GM18909 (cell line): ENCODE data around the gene PLA2G2A.
"Not testable (repeated sequence)": the region's sequence is repeated elsewhere in the genome, so short reads cannot be mapped to it uniquely, and the experiment has no call there.

Experiments used
- ATAC-seq: cut with Tn5 transposase; IDR thresholded peaks from one replicate; pipeline ENCODE4 v1.9.1; 2021; ENCODE audit warnings: mild to moderate bottlenecking; ENCODE audit not compliant: unreplicated experiment, poor library complexity

The PLA2G2A gene

DNA sequence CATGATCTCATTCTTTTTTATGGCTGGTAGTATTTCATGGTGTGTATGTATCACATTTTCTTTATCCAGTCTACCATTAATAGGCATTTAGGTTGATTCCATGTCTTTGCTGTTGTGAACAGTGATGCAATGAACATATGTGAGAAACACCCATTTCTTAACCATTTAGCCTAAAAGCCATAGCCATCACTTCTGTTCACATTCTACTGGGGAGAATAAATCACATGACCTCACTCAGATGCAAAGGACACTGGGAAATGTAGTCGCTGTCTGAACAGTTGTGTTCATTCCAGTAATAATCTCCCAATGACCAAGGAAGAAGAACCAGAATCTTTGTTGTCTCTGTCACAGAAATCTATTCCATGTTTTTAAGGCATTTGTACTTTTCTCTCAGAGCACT is 40.9 kb downstream of the PLA2G2A start:
- ATAC-seq: no peak

- ATAC-seq: no peak
These were observed 43.2 kb downstream of the PLA2G2A start for GRCh38 chr1:19936061-19936750.

DNA sequence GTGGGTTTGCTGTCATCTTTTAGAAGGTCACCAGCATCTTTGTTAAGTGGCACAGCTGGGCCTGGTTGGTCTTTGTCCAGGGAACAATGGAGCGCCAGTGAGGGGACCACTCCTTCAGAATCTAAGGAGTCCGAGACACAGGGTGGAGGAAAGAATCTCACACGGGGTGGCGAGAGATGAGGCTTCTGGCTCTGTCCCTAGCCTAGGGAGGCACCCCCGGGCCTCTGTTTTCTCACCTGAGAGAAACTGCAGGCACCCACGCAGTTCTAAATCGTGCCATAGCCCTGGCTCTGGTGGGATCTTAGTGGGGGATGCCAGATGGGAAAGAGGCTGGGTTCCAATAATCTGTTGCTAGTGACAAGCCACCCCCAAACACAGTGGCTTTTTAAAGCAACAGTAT is 45.1 kb downstream of the PLA2G2A start:
- no peak for ATAC-seq

DNA sequence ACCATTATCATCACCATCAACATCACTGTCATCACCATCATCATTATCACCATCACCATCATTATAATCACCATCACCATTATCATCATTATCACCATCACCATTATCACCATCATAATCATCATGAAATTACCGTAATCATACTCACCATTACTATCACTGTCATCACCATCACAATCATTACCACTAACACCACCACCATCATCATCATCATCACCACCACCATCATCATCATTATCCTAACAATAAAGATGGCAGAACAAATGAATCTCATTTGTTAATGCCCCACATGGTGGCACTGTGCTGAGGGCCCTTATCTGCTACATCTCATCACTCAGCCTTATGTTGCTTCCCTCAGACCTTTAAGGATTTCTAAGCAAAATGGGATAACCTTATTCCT is 46.6 kb downstream of the PLA2G2A start:
- ATAC-seq: no peak

- ATAC-seq: not testable (repeated sequence)
These were observed 52.3 kb downstream of the PLA2G2A start for GRCh38 chr1:19927130-19927421.

DNA sequence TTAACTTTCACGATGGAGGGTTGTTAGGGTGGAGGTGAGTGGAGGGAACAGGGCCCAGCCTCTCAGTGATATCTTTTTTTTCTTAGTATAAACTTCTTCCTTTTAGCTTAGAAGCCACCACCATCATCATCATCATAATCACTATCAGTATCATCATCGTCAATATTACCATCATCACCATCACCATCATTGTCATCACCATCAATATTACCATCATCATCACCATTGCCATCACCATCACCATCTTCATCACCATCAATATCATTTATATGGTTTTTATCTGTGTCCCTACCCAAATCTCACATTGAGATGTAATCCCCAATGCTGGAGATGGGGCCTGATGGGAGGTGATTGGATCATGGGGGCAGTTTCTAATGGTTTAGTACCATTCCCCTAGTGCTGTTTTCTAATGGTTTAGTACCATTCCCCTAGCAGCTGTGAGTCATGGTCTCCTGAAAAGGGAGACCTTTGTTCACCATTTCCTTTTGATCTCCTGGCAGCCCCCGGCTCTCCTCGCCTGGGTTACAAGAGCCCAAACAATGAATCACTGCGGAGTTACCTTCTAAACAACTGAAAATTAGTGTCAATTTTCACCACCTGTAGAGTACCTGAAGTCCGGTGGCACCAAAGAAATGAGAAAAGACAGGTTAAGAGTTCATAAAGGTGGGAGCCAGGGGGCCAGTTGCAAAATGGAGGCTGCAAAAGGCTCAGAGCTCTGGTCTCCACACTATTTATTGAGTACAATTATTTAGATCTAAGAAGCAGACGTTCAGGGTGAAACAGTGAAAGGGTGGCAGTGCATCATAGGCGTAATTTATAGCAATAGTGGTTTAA is 52.9 kb downstream of the PLA2G2A start:
- ATAC-seq: no peak
